H1 (cell line): Measurements from ENCODE around the gene RYR3. TPM values are rescaled to one million over a fixed set of nuclear protein-coding genes. Genes with fewer than 3 reads are reported as not detected.

Source experiments
- CTCF ChIA-PET: fragments of 300-600 bp; sonication (Branson Sonifier 250); formaldehyde crosslinking; loops from one replicate; lab custom pipeline; 2021; ENCODE audit not compliant: partially characterized antibody; lab: Charles Lee
- POLR2A ChIA-PET: fragments of 300-600 bp; sonication (Branson Sonifier 250); formaldehyde crosslinking; loops from one replicate; lab custom pipeline; 2021; ENCODE audit warnings: inconsistent platforms; ENCODE audit not compliant: partially characterized antibody; lab: Charles Lee
- DNase-seq, 2 experiments: peaks; one replicate each; pipeline versions ENCODE4 v3.0.0 to v3.0.0-alpha.2; 2010 to 2022; ENCODE audit warnings: low spot score in 2 of 2, low read depth in 1 of 2, mixed read lengths in 1 of 2
- FAIRE-seq: peaks from 2 replicates; lab custom pipeline; 2011; peaks lifted over from hg19 to GRCh38; lab: Jason Lieb, UNC
- H2AFZ ChIP-seq: 2 replicates; pipeline ENCODE4 v1.8.1; 2012; ENCODE audit warnings: low read length, inconsistent platforms
- H2AK5ac ChIP-seq: 2 replicates; pipeline ENCODE4 v1.6.1; 2013; ENCODE audit warnings: low read depth, low read length
- H2BK120ac ChIP-seq: replicated peaks from 2 replicates; pipeline ENCODE3; 2013; ENCODE audit warnings: low read depth, low read length, inconsistent platforms
- H2BK12ac ChIP-seq: 2 replicates; pipeline ENCODE4 v1.6.1; 2013; ENCODE audit warnings: low read depth, low read length
- H2BK15ac ChIP-seq: 2 replicates; pipeline ENCODE4 v1.6.1; 2013; ENCODE audit warnings: low read length
- H2BK20ac ChIP-seq: 2 replicates; pipeline ENCODE4 v1.6.1; 2013; ENCODE audit warnings: low read length
- H2BK5ac ChIP-seq: 2 replicates; pipeline ENCODE4 v1.6.1; 2013; ENCODE audit warnings: low read depth, low read length
- H3K14ac ChIP-seq: 2 replicates; pipeline ENCODE4 v1.6.1; 2013; ENCODE audit warnings: inconsistent platforms; ENCODE audit not compliant: insufficient read length
- H3K18ac ChIP-seq: 2 replicates; pipeline ENCODE4 v1.6.1; 2013; ENCODE audit warnings: low read length; ENCODE audit errors: extremely low read depth
- H3K23ac ChIP-seq: 2 replicates; pipeline ENCODE4 v1.6.1; 2013; ENCODE audit warnings: inconsistent platforms; ENCODE audit not compliant: insufficient read length
- H3K23me2 ChIP-seq: 2 replicates; pipeline ENCODE4 v1.6.1; 2013; ENCODE audit warnings: low read depth, low read length
- H3K27ac ChIP-seq: 2 replicates; pipeline ENCODE4 v1.6.1; 2011; ENCODE audit warnings: low read depth, low read length, inconsistent platforms
- H3K27me3 ChIP-seq, 4 experiments: replicated peaks in 1 of 4; 1 replicate in 1 of 4; 2 replicates in 3 of 4; pipeline versions ENCODE4 v1.6.1 to v1.8.1; 2011 to 2013; ENCODE audit warnings: low read length in 3 of 4, mild to moderate bottlenecking in 3 of 4, inconsistent platforms in 2 of 4, mixed read lengths in 2 of 4, moderate library complexity in 1 of 4; ENCODE audit not compliant: control insufficient read depth in 3 of 4, insufficient read depth in 3 of 4; ENCODE audit errors: extremely low read depth in 1 of 4
- H3K36me3 ChIP-seq, 4 experiments: 2 replicates each; pipeline versions ENCODE4 v1.6.1 to v1.8.1; 2011 to 2013; ENCODE audit warnings: mild to moderate bottlenecking in 4 of 4, low read length in 3 of 4, moderate library complexity in 2 of 4, control low read depth in 1 of 4, inconsistent platforms in 1 of 4; ENCODE audit not compliant: insufficient read depth in 4 of 4, control insufficient read depth in 2 of 4
- H3K4ac ChIP-seq: replicated peaks from 2 replicates; pipeline ENCODE3; 2013; ENCODE audit warnings: low read length, low read depth, mixed read lengths, inconsistent platforms; ENCODE audit not compliant: insufficient read length
- H3K4me1 ChIP-seq, 4 experiments: replicated peaks in 1 of 4; 1 replicate in 1 of 4; 2 replicates in 3 of 4; pipeline versions ENCODE4 v1.6.1 to v1.8.1; 2011 to 2013; ENCODE audit warnings: low read length in 3 of 4, inconsistent platforms in 2 of 4, mixed read lengths in 1 of 4; ENCODE audit not compliant: insufficient read depth in 4 of 4, control insufficient read depth in 3 of 4
- H3K4me2 ChIP-seq, 2 experiments: 2 replicates each; pipeline versions ENCODE4 v1.6.1 to v1.8.1; 2011 to 2013; ENCODE audit warnings: low read depth in 2 of 2, low read length in 2 of 2, control low read depth in 1 of 2, inconsistent platforms in 1 of 2, mild to moderate bottlenecking in 1 of 2; ENCODE audit not compliant: insufficient read depth in 1 of 2
- H3K4me3 ChIP-seq, 4 experiments: fragments of 200-600, 300-600 bp in 1 of 4; sonication (generic), shearing (Covaris generic), sonication (Bioruptor Twin) in 1 of 4; 2 replicates each; pipeline versions ENCODE4 v1.5.1 to v1.8.1; 2011 to 2016; ENCODE audit warnings: low read length in 4 of 4, low read depth in 3 of 4, control low read depth in 2 of 4, inconsistent platforms in 2 of 4, mild to moderate bottlenecking in 2 of 4, mixed read lengths in 1 of 4, moderate library complexity in 1 of 4; ENCODE audit not compliant: insufficient read depth in 2 of 4; ENCODE audit errors: extremely low read depth in 1 of 4
- H3K56ac ChIP-seq: replicated peaks from 2 replicates; pipeline ENCODE3; 2013; ENCODE audit warnings: low read depth, mild to moderate bottlenecking, mixed read lengths, low read length, inconsistent platforms; ENCODE audit not compliant: insufficient read length
- H3K79me1 ChIP-seq: 2 replicates; pipeline ENCODE4 v1.6.1; 2013; ENCODE audit warnings: low read depth, low read length, control low read depth
- H3K79me2 ChIP-seq, 2 experiments: 2 replicates each; pipeline versions ENCODE4 v1.6.1 to v1.8.1; 2012 to 2013; ENCODE audit warnings: low read length in 2 of 2, mild to moderate bottlenecking in 2 of 2, inconsistent platforms in 1 of 2; ENCODE audit not compliant: insufficient read depth in 2 of 2, control insufficient read depth in 1 of 2
- H3K9ac ChIP-seq, 4 experiments: replicated peaks in 1 of 4; 1 replicate in 1 of 4; 2 replicates in 3 of 4; pipeline versions ENCODE4 v1.6.1 to v1.8.1; 2011 to 2013; ENCODE audit warnings: low read depth in 3 of 4, low read length in 3 of 4, control low read depth in 2 of 4, mild to moderate bottlenecking in 2 of 4, moderate library complexity in 2 of 4, inconsistent platforms in 1 of 4; ENCODE audit errors: extremely low read depth in 1 of 4
- H3K9me3 ChIP-seq, 2 experiments: 2 replicates each; pipeline versions ENCODE4 v1.6.1 to v1.8.1; 2012 to 2013; ENCODE audit warnings: mild to moderate bottlenecking in 2 of 2, moderate library complexity in 2 of 2, control low read depth in 1 of 2, inconsistent platforms in 1 of 2, low read depth in 1 of 2, low read length in 1 of 2, mixed read lengths in 1 of 2; ENCODE audit not compliant: insufficient read depth in 2 of 2
- H4K20me1 ChIP-seq, 2 experiments: replicated peaks in 1 of 2; 2 replicates each; pipeline versions ENCODE3 to v1.8.1; 2011 to 2013; ENCODE audit warnings: inconsistent platforms in 2 of 2, low read length in 2 of 2, mild to moderate bottlenecking in 1 of 2; ENCODE audit not compliant: insufficient read depth in 2 of 2, control insufficient read depth in 1 of 2
- H4K5ac ChIP-seq: 2 replicates; pipeline ENCODE4 v1.6.1; 2013; ENCODE audit warnings: low read length, low read depth, mixed read lengths, inconsistent platforms; ENCODE audit not compliant: insufficient read length
- H4K8ac ChIP-seq: 2 replicates; pipeline ENCODE4 v1.8.0; 2013; ENCODE audit warnings: mild to moderate bottlenecking, moderate library complexity, low read length, inconsistent platforms; ENCODE audit not compliant: insufficient read depth; ENCODE audit errors: extremely low read depth
- H4K91ac ChIP-seq: replicated peaks from 2 replicates; pipeline ENCODE3; 2013; ENCODE audit warnings: low read length, mixed read lengths, inconsistent platforms; ENCODE audit not compliant: insufficient read length
- HDAC2 ChIP-seq, 2 experiments: fragments of 300-600 bp in 1 of 2; sonication (generic) in 1 of 2; IDR thresholded peaks; 2 replicates each; pipeline ENCODE4 v1.6.1; 2011 to 2012; ENCODE audit warnings: low read depth in 2 of 2, low read length in 2 of 2, mild to moderate bottlenecking in 2 of 2, moderate library complexity in 2 of 2, borderline replicate concordance in 1 of 2, inconsistent platforms in 1 of 2
- SP1 ChIP-seq: IDR thresholded peaks from 2 replicates; pipeline ENCODE4 v1.6.1; 2011; ENCODE audit warnings: low read depth, low read length
- TEAD4 ChIP-seq: IDR thresholded peaks from 2 replicates; pipeline ENCODE4 v1.6.1; 2012; ENCODE audit warnings: low read depth, low read length, inconsistent platforms, mixed read lengths
- USF2 ChIP-seq: IDR thresholded peaks from 2 replicates; pipeline ENCODE4 v1.6.1; 2011; ENCODE audit warnings: low read length, improper control_type of control experiment
- WGBS, 2 experiments: shearing (Covaris generic) in 1 of 2; methylation state at CpG; one replicate each; pipeline versions ENCODE4 v1.1.6 to v1.1.7; 2013 to 2015; ENCODE audit warnings: low lambda C conversion rate in 2 of 2, mixed read lengths in 2 of 2, inconsistent platforms in 1 of 2, low coverage in 1 of 2, missing lambda C conversion rate in 1 of 2; ENCODE audit not compliant: insufficient replicate concordance in 2 of 2, insufficient coverage in 1 of 2, insufficient read length in 1 of 2; ENCODE audit errors: extremely low coverage in 1 of 2, missing lambda C conversion rate in 1 of 2; 5-methylcytosine and 5-hydroxymethylcytosine counted together
- polyA plus RNA-seq, 7 experiments: library from polyadenylated mRNA; depleted of rRNA in 3 of 7; stranded (reverse) in 5 of 7; unstranded in 2 of 7; fragments of >200 nt in 5 of 7; fragments of 200-250 nt in 2 of 7; gene quantifications; 1 replicate in 5 of 7; 2 replicates in 1 of 7; 4 replicates in 1 of 7; pipeline versions ENCODE4 v1.2.1 to v1.2.3, GENCODE V29; 2011 to 2013; ENCODE audit warnings: missing spikeins in 2 of 7, mixed read lengths in 2 of 7
- total RNA-seq: library from RNA; stranded (reverse); fragmentation: NEBNext Ultra II Directional; extraction: Animal tissue kit (Norgen Biotek cat#: 25700); gene quantifications from 2 replicates; pipeline ENCODE4 v1.2.1, GENCODE V29; 2021

RYR3 gene
- total and polyA plus RNA-seq, 2 of the 8 experiments (the other 6 are each of a cell fraction or from before 2014, with no cell fraction given), result 0.33 to 3.4 TPM

DNA sequence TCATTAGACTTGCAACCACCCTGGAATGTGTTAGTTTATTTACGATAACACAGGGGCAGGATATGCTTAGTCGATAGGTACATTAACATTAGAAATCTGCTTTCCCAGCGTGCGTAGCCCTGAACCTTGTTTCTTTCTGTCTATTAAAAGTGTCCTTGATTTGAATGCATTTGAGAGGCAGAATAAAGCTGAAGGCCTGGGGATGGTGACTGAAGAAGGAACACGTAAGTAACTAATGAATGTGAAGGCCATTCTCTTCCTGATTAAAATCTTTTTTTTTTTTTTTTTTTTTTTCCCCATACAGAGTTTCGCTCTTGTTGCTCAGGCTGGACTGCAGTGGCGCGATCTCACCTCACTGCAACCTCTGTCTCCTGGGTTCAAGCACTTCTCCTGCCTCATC is 514.7 kb downstream of the RYR3 start:
- TF ChIP-seq SP1 (no peak), TEAD4 (no peak), HDAC2 (IDR thresholded peaks at IDR 0.05; ENCODE audit: borderline replicate concordance in 1 of 2, low read depth in 2 of 2, low read length in 2 of 2) (no peak), USF2 (no peak)
- no peak overlapping the region for H3K14ac ChIP-seq
- no peaks in the 10 kb centered on the region for H3K27me3 ChIP-seq
- no peak overlapping the region for H3K4ac ChIP-seq
- H3K18ac ChIP-seq, result no peak overlapping the region
- H4K20me1 ChIP-seq, result no peaks in the 10 kb centered on the region
- peaks cover 0 to 3% (median 0%) of the 10 kb centered on the region in 4 experiments; a peak in 2 of 7 replicates for H3K4me1 ChIP-seq
- no peaks in the 10 kb centered on the region for H3K23me2 ChIP-seq
- H3K4me3 ChIP-seq, result no peak overlapping the region
- H3K56ac ChIP-seq, result no peak overlapping the region
- H2BK12ac ChIP-seq, result no peak overlapping the region
- H2BK20ac ChIP-seq, result no peak overlapping the region
- H4K91ac ChIP-seq, result no peak overlapping the region
- no peak for FAIRE-seq
- H3K79me1 ChIP-seq, result no peaks in the 10 kb centered on the region
- no peak overlapping the region for H2BK5ac ChIP-seq
- no peak overlapping the region for H2AK5ac ChIP-seq
- no peak overlapping the region for H3K9ac ChIP-seq
- H3K9me3 ChIP-seq, result no peaks in the 10 kb centered on the region
- H4K5ac ChIP-seq, result no peak overlapping the region
- no peaks in the 10 kb centered on the region for H3K79me2 ChIP-seq
- WGBS, 2 experiments, result 88% methylated on average over 7 of the region's 8 CpGs; no CpG with 5 or more reads in 1 of the 2 experiments
- H2AFZ ChIP-seq, result no peak overlapping the region
- no peak overlapping the region for H2BK120ac ChIP-seq
- no peak overlapping the region for H3K4me2 ChIP-seq
- ChIA-PET POLR2A (no interaction called here), CTCF (interaction anchor here (0.6 kb wide), 1 partner anchor 1792 kb away, joined by 4 read pairs; no protein-coding TSS in a partner anchor)
- DNase-seq, result no peak
- no peak overlapping the region for H3K27ac ChIP-seq
- no peak overlapping the region for H4K8ac ChIP-seq
- H2BK15ac ChIP-seq, result no peak overlapping the region
- no peak overlapping the region for H3K23ac ChIP-seq
- H3K36me3 ChIP-seq, result no peaks in the 10 kb centered on the region
